ENCODE data around the gene MAPK1. TPM values are rescaled to one million over a fixed set of nuclear protein-coding genes. Genes with fewer than 3 reads are reported as not detected.

Gene MAPK1
- total RNA-seq: 34.8 and 37.5 TPM in 2 replicates

GRCh38 chr22:21867528-21868266 is at the start of gene MAPK1:
Gene MAPK1 (minus strand): TSS chr22:21867645. CDS start chr22:21867440, 205 bp downstream.

DNA sequence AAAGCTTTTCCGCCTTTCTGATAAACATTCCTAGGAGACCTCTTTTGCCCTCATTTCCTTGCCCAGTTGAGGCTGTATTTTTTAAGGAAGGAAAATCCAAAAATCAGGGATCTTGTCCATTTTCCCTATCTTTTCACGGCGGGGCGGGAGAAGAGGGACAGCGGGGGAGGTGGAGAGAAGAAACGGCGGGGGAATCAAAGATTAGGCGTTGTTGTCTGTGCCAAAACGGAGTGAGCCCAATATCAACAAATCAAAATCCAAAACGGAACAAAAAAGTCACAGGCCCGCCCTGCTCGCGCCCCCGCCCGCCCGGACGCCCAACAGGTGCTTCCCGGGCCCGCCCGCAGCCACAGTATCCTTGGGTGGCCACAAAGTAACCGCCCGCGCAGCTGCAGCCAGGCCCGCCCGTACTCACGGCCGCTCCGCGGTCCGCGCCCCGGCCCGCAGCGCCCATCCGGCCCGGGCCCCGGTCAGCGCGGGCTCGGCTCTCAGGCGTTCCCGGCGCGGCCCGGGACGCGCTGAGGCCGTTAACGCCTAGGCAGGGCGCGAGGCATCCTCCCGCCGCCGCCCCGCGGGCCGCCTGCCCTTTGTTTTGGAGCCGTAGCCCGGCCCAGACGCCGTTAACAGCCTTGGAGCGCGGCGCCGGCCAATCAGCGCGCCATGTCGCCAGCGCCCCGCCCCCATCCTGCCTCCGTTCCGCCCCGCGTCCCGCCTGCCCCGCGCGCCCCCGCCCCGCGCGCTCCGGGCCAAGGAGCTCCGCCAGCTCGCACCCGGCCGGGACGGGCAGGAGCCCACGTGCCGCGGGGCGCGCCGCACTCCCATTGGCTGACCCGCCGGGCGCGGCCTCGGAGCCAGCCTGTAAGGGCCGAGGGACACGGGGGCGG is 132.0 kb downstream of the MAPK1 start, which contains the start of gene YPEL1:
YPEL1 (minus strand) TSS at position 595 of the 884 bp plus-strand sequence. CDS start 25,050 bp downstream, outside the sequence.

Other genes with a start within 250 kb of the MAPK1 start
- gene YDJC, start 237.6 kb downstream of the MAPK1 start, total RNA-seq: 41.7 and 66.5 TPM in 2 replicates
- gene CCDC116, start 234.9 kb downstream of the MAPK1 start, total RNA-seq: not detected in 2 replicates
- gene SDF2L1, start 225.3 kb downstream of the MAPK1 start, total RNA-seq: 31.7 and 50.3 TPM in 2 replicates
- 16.7 and 26.5 TPM in 2 replicates for gene PPIL2, start 201.6 kb downstream of the MAPK1 start, total RNA-seq
- gene YPEL1, start 131.9 kb downstream of the MAPK1 start, total RNA-seq: 0.68 and 1.9 TPM in 2 replicates
- 18.2 and 23.4 TPM in 2 replicates for gene PPM1F, start 85.2 kb upstream of the MAPK1 start, total RNA-seq
- 17.5 and 19.7 TPM in 2 replicates for gene TOP3B, start 115.1 kb upstream of the MAPK1 start, total RNA-seq